ENCODE results near the gene SYNGR2. TPM values are rescaled to one million over a fixed set of nuclear protein-coding genes. Genes with fewer than 3 reads are reported as not detected.

SYNGR2 gene
- total and polyA plus RNA-seq, 9 of the 15 experiments (the other 6 are each of a cell fraction or from before 2014, with no cell fraction given) = 1.4 to 173 (median 87.8) TPM

GRCh38 chr17:78130437-78131101 lies 37.8 kb upstream of the SYNGR2 start, which contains the start of gene TMC8 (continued):
- TF ChIP-seq ATF7 (IDR thresholded peaks at IDR 0.05) = no peak
- TF ChIP-seq, protein P1, sequence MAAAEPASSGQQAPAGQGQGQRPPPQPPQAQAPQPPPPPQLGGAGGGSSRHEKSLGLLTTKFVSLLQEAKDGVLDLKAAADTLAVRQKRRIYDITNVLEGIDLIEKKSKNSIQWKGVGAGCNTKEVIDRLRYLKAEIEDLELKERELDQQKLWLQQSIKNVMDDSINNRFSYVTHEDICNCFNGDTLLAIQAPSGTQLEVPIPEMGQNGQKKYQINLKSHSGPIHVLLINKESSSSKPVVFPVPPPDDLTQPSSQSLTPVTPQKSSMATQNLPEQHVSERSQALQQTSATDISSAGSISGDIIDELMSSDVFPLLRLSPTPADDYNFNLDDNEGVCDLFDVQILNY (CRISPR knock-in tag; IDR thresholded peaks at IDR 0.05) = no peak
- TF ChIP-seq, protein P2, sequence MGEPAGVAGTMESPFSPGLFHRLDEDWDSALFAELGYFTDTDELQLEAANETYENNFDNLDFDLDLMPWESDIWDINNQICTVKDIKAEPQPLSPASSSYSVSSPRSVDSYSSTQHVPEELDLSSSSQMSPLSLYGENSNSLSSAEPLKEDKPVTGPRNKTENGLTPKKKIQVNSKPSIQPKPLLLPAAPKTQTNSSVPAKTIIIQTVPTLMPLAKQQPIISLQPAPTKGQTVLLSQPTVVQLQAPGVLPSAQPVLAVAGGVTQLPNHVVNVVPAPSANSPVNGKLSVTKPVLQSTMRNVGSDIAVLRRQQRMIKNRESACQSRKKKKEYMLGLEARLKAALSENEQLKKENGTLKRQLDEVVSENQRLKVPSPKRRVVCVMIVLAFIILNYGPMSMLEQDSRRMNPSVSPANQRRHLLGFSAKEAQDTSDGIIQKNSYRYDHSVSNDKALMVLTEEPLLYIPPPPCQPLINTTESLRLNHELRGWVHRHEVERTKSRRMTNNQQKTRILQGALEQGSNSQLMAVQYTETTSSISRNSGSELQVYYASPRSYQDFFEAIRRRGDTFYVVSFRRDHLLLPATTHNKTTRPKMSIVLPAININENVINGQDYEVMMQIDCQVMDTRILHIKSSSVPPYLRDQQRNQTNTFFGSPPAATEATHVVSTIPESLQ (CRISPR knock-in tag; IDR thresholded peaks at IDR 0.05) = no peak
- TF ChIP-seq, protein P3, sequence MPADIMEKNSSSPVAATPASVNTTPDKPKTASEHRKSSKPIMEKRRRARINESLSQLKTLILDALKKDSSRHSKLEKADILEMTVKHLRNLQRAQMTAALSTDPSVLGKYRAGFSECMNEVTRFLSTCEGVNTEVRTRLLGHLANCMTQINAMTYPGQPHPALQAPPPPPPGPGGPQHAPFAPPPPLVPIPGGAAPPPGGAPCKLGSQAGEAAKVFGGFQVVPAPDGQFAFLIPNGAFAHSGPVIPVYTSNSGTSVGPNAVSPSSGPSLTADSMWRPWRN (IDR thresholded peaks at IDR 0.05; ENCODE audit: low read depth) = no peak
- no peak for TF ChIP-seq ZNF274 (IDR thresholded peaks at IDR 0.05; ENCODE audit: borderline replicate concordance, low read depth, low read length)
- TF ChIP-seq ZNF785 (CRISPR knock-in tag; IDR thresholded peaks at IDR 0.05) = no peak
- TF ChIP-seq ZNF239 (CRISPR knock-in tag; IDR thresholded peaks at IDR 0.05) = no peak
- no peak for TF ChIP-seq CSDE1 (IDR thresholded peaks at IDR 0.05)
- TF ChIP-seq, protein P4, sequence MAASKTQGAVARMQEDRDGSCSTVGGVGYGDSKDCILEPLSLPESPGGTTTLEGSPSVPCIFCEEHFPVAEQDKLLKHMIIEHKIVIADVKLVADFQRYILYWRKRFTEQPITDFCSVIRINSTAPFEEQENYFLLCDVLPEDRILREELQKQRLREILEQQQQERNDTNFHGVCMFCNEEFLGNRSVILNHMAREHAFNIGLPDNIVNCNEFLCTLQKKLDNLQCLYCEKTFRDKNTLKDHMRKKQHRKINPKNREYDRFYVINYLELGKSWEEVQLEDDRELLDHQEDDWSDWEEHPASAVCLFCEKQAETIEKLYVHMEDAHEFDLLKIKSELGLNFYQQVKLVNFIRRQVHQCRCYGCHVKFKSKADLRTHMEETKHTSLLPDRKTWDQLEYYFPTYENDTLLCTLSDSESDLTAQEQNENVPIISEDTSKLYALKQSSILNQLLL (CRISPR knock-in tag; IDR thresholded peaks at IDR 0.05; ENCODE audit: borderline replicate concordance) = no peak
- TF ChIP-seq CHCHD3 (CRISPR knock-in tag; IDR thresholded peaks at IDR 0.05) = no peak
- 0 out of 2 replicates have a peak, but pooled peaks have one; percentile 51 for TF ChIP-seq KAT7 (CRISPR knock-in tag; IDR thresholded peaks at IDR 0.05; ENCODE audit: borderline replicate concordance)
- TF ChIP-seq CXXC5 (CRISPR knock-in tag; IDR thresholded peaks at IDR 0.05) = peak; percentile 55; the same call in 1 of the 2 replicates
- no peak for TF ChIP-seq CCNT2 (IDR thresholded peaks at IDR 0.05; ENCODE audit: borderline replicate concordance, extremely low read depth, insufficient read length, low read depth, low read length)
- no peak for TF ChIP-seq ZKSCAN1 (IDR thresholded peaks at IDR 0.05; ENCODE audit: low read depth, low read length)
- no peak for TF ChIP-seq NUFIP1 (IDR thresholded peaks at IDR 0.05; ENCODE audit: partially characterized antibody)
- no peak for TF ChIP-seq NEUROD1 (IDR thresholded peaks at IDR 0.05; ENCODE audit: borderline replicate concordance, low read depth, low read length, partially characterized antibody)
- TF ChIP-seq GTF2E2 (tag; IDR thresholded peaks at IDR 0.05) = no peak
- no peak for TF ChIP-seq FOXK1 (CRISPR knock-in tag; IDR thresholded peaks at IDR 0.05; ENCODE audit: borderline replicate concordance)
- TF ChIP-seq ZNF431 (CRISPR knock-in tag; IDR thresholded peaks at IDR 0.05) = no peak
- no peak for TF ChIP-seq HMG20B (CRISPR knock-in tag; IDR thresholded peaks at IDR 0.05)
- no peak for TF ChIP-seq HIVEP1 (CRISPR knock-in tag; IDR thresholded peaks at IDR 0.05)
- TF ChIP-seq, protein P5, sequence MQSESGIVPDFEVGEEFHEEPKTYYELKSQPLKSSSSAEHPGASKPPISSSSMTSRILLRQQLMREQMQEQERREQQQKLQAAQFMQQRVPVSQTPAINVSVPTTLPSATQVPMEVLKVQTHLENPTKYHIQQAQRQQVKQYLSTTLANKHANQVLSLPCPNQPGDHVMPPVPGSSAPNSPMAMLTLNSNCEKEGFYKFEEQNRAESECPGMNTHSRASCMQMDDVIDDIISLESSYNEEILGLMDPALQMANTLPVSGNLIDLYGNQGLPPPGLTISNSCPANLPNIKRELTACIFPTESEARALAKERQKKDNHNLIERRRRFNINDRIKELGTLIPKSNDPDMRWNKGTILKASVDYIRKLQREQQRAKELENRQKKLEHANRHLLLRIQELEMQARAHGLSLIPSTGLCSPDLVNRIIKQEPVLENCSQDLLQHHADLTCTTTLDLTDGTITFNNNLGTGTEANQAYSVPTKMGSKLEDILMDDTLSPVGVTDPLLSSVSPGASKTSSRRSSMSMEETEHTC (IDR thresholded peaks at IDR 0.05) = no peak
- TF ChIP-seq ELF1 (tag; IDR thresholded peaks at IDR 0.05) = no peak
- TF ChIP-seq ZFP30 (CRISPR knock-in tag; IDR thresholded peaks at IDR 0.05; ENCODE audit: borderline replicate concordance) = no peak

Measured in K562 (cell line).